Neural cell (in vitro differentiated cells): ENCODE results near the gene NATD1. TPM values are rescaled to one million over a fixed set of nuclear protein-coding genes. Genes with fewer than 3 reads are reported as not detected.

Experiments
- H2AFZ ChIP-seq: fragments of 200-600, 300-800 bp; sonication (generic), shearing (Covaris generic); 2 replicates; pipeline ENCODE4 v1.6.0; 2014; ENCODE audit warnings: low read depth, mild to moderate bottlenecking, antibody characterized with exemption, low read length, moderate library complexity
- H3F3A ChIP-seq: fragments of 200-600 bp; shearing (Covaris generic); 2 replicates; pipeline ENCODE4 v1.6.1; 2016; ENCODE audit warnings: mild to moderate bottlenecking, moderate library complexity, mixed read lengths, antibody characterized with exemption, low read length; ENCODE audit not compliant: insufficient read depth, poor library complexity, severe bottlenecking
- H3K27ac ChIP-seq: fragments of 200-600, 300-800 bp; sonication (generic), shearing (Covaris generic); 2 replicates; pipeline ENCODE4 v1.5.1; 2014; ENCODE audit warnings: mild to moderate bottlenecking, low read length, moderate library complexity
- H3K27me3 ChIP-seq: fragments of 300-800, 200-600 bp; sonication (generic), shearing (Covaris generic); 2 replicates; pipeline ENCODE4 v1.6.0; 2014; ENCODE audit warnings: mild to moderate bottlenecking, low read depth, low read length, moderate library complexity; ENCODE audit not compliant: insufficient read depth
- H3K36me3 ChIP-seq: fragments of 300-800, 200-600 bp; sonication (generic), shearing (Covaris generic); 2 replicates; pipeline ENCODE4 v1.5.1; 2014; ENCODE audit warnings: mild to moderate bottlenecking, antibody characterized with exemption, low read length, moderate library complexity; ENCODE audit not compliant: insufficient read depth
- H3K4me2 ChIP-seq: fragments of 300-800, 200-600 bp; sonication (generic), shearing (Covaris generic); 2 replicates; pipeline ENCODE4 v1.6.0; 2014; ENCODE audit warnings: mild to moderate bottlenecking, low read length
- H3K4me3 ChIP-seq: fragments of 300-800, 200-600 bp; sonication (generic), shearing (Covaris generic); 2 replicates; pipeline ENCODE4 v1.5.1; 2014; ENCODE audit warnings: mild to moderate bottlenecking, low read length, moderate library complexity
- H3K79me2 ChIP-seq: fragments of 200-600 bp; shearing (Covaris generic); replicated peaks from 2 replicates; pipeline ENCODE4 v1.6.0; 2014; ENCODE audit warnings: mild to moderate bottlenecking, low read length, moderate library complexity; ENCODE audit not compliant: insufficient read depth
- H3K9ac ChIP-seq: fragments of 300-800, 200-600 bp; sonication (generic), shearing (Covaris generic); 2 replicates; pipeline ENCODE4 v1.6.1; 2016; ENCODE audit warnings: mild to moderate bottlenecking, low read length, mixed read lengths
- H3K9me2 ChIP-seq: fragments of 200-600 bp; shearing (Covaris generic); 2 replicates; pipeline ENCODE4 v1.6.1; 2016; ENCODE audit warnings: mild to moderate bottlenecking, low read length, mixed read lengths; ENCODE audit not compliant: insufficient read depth
- H3K9me3 ChIP-seq: fragments of 200-600, 300-800 bp; sonication (generic), shearing (Covaris generic); 2 replicates; pipeline ENCODE4 v1.6.1; 2016; ENCODE audit warnings: mild to moderate bottlenecking, mixed run types, low read length, moderate library complexity, mixed read lengths
- H4K20me1 ChIP-seq: fragments of 200-600 bp; shearing (Covaris generic); 2 replicates; pipeline ENCODE4 v1.6.1; 2016; ENCODE audit warnings: mild to moderate bottlenecking, mixed run types; ENCODE audit not compliant: insufficient read depth
- CTCF ChIP-seq: fragments of 450-650 bp; IDR thresholded peaks from 2 replicates; pipeline ENCODE4 v1.5.1; 2014; ENCODE audit warnings: antibody characterized with exemption, mild to moderate bottlenecking, moderate library complexity; ENCODE audit not compliant: poor library complexity, severe bottlenecking
- EP300 ChIP-seq: fragments of 450-650 bp; conservative IDR thresholded peaks from 2 replicates; pipeline ENCODE4 v1.6.1; 2014; ENCODE audit warnings: antibody characterized with exemption, mild to moderate bottlenecking, moderate library complexity; ENCODE audit not compliant: poor library complexity, severe bottlenecking
- EZH2 ChIP-seq: fragments of 200-600, 300-800 bp; shearing (Covaris generic), sonication (generic); IDR thresholded peaks from 2 replicates; pipeline ENCODE4 v1.6.1; 2014; ENCODE audit warnings: antibody characterized with exemption, low read length, borderline replicate concordance, mild to moderate bottlenecking; ENCODE audit not compliant: insufficient read depth, poor library complexity, severe bottlenecking
- MXI1 ChIP-seq: fragments of 450-650 bp; conservative IDR thresholded peaks from 2 replicates; pipeline ENCODE4 v1.6.1; 2014; ENCODE audit warnings: antibody characterized with exemption, mild to moderate bottlenecking; ENCODE audit not compliant: poor library complexity, severe bottlenecking
- POLR2AphosphoS5 ChIP-seq: IDR thresholded peaks from 2 replicates; pipeline ENCODE4 v1.6.1; 2012
- RAD21 ChIP-seq: fragments of 450-650 bp; conservative IDR thresholded peaks from 2 replicates; pipeline ENCODE4 v1.6.1; 2014; ENCODE audit warnings: antibody characterized with exemption, mild to moderate bottlenecking, moderate library complexity
- REST ChIP-seq: IDR thresholded peaks from 2 replicates; pipeline ENCODE4 v1.6.1; 2012; ENCODE audit warnings: borderline replicate concordance
- SMC3 ChIP-seq: fragments of 450-650 bp; conservative IDR thresholded peaks from 2 replicates; pipeline ENCODE4 v1.6.1; 2014; ENCODE audit warnings: antibody characterized with exemption, mild to moderate bottlenecking, moderate library complexity; ENCODE audit not compliant: poor library complexity
- TAF1 ChIP-seq: IDR thresholded peaks from 2 replicates; pipeline ENCODE4 v1.6.1; 2012; ENCODE audit warnings: low read depth
- polyA plus RNA-seq: library from polyadenylated mRNA; depleted of rRNA; stranded (reverse); fragments of >200 nt; gene quantifications from 2 replicates; pipeline ENCODE4 v1.2.3, GENCODE V29; 2014

NATD1 gene
- polyA plus RNA-seq, 1 donor from 2014 or later = 2.8 TPM

- no peak for TF ChIP-seq EZH2
- peak; percentile 67 for TF ChIP-seq POLR2AphosphoS5
- peak; percentile 26 for TF ChIP-seq SMC3
These were observed 31.3 kb upstream of the NATD1 start, which contains the start of gene MAP2K3 (continued) for GRCh38 chr17:21284319-21285163.

GRCh38 chr17:21283482-21284318 is 30.5 kb upstream of the NATD1 start:
- H3K79me2 ChIP-seq = peaks cover 25% of the 10 kb centered on the region
- no peaks in the 10 kb centered on the region for H3K9me3 ChIP-seq
- H2AFZ ChIP-seq = peak overlapping the region; percentile 45
- no peak overlapping the region for H3K27ac ChIP-seq
- H3K4me3 ChIP-seq = peak overlapping the region; percentile 93
- H3F3A ChIP-seq = no peaks in the 10 kb centered on the region
- no peaks in the 10 kb centered on the region for H3K27me3 ChIP-seq
- TF ChIP-seq MXI1 (no peak), POLR2AphosphoS5 (no peak), CTCF (no peak)
- no peaks in the 10 kb centered on the region for H3K9me2 ChIP-seq
- no peaks in the 10 kb centered on the region for H4K20me1 ChIP-seq
- H3K4me2 ChIP-seq = peak overlapping the region; percentile 10
- H3K36me3 ChIP-seq = no peaks in the 10 kb centered on the region
- peak overlapping the region; percentile 71 for H3K9ac ChIP-seq

GRCh38 chr17:21282850-21283249 is 29.6 kb upstream of the NATD1 start:
- TF ChIP-seq SMC3 (no peak), REST (no peak), MXI1 (no peak), TAF1 (no peak), CTCF (no peak), EP300 (no peak), EZH2 (no peak), RAD21 (no peak), POLR2AphosphoS5 (no peak)
- H3K27me3 ChIP-seq = no peaks in the 10 kb centered on the region
- H3K27ac ChIP-seq = no peak overlapping the region

More at GRCh38 chr17:21282850-21283249, 29.6 kb upstream of the NATD1 start:
- Histone ChIP-seq H3K4me2 (no peak overlapping the region), H3K9ac (no peak overlapping the region), H3K36me3 (no peaks in the 10 kb centered on the region), H2AFZ (no peak overlapping the region), H3K79me2 (peaks cover 23% of the 10 kb centered on the region), H4K20me1 (no peaks in the 10 kb centered on the region), H3K9me2 (no peaks in the 10 kb centered on the region), H3K4me3 (no peak overlapping the region), H3F3A (no peaks in the 10 kb centered on the region), H3K9me3 (no peaks in the 10 kb centered on the region)
